Transverse colon (tissue), 4 donors: Measurements from ENCODE around the gene ATP5F1D. TPM values are rescaled to one million over a fixed set of nuclear protein-coding genes. Genes with fewer than 3 reads are reported as not detected.

ENCODE experiments used
- DNase-seq: peaks from one replicate; pipeline ENCODE4 v3.0.0-alpha.2; 2019
- H3K27ac ChIP-seq, 4 donors: fragments of 200-600 bp; sonication (generic); 2 replicates each; pipeline ENCODE4 v1.5.1; 2016 to 2018; ENCODE audit warnings: inconsistent platforms in 4 of 4
- H3K27me3 ChIP-seq: fragments of 200-600 bp; sonication (generic); 2 replicates; pipeline ENCODE4 v1.5.1; 2017; ENCODE audit warnings: inconsistent platforms
- H3K36me3 ChIP-seq, 4 donors: fragments of 200-600 bp; sonication (generic); 2 replicates each; pipeline ENCODE4 v1.5.1; 2017 to 2019; ENCODE audit warnings: inconsistent platforms in 4 of 4
- H3K4me1 ChIP-seq, 4 donors: fragments of 200-600 bp; sonication (generic); 2 replicates each; pipeline ENCODE4 v1.5.1; 2017 to 2020; ENCODE audit warnings: inconsistent platforms in 4 of 4
- H3K4me3 ChIP-seq, 4 donors: fragments of 200-600 bp; sonication (generic); 1 replicate in 1 of 4; 2 replicates in 3 of 4; pipeline versions ENCODE4 v1.5.1 to v1.6.1; 2017 to 2019; ENCODE audit warnings: inconsistent platforms in 4 of 4
- H3K9me3 ChIP-seq, 2 donors: fragments of 200-600 bp; sonication (generic); 2 replicates each; pipeline ENCODE4 v1.5.1; 2017 to 2019; ENCODE audit warnings: inconsistent platforms in 2 of 2
- EP300 ChIP-seq: sonication (generic); formaldehyde crosslinking; IDR thresholded peaks from one replicate; pipeline ENCODE4 v1.6.1; 2017; ENCODE audit warnings: antibody characterized with exemption, low read depth
- POLR2A ChIP-seq: fragments of 450-650 bp; IDR thresholded peaks from one replicate; pipeline ENCODE4 v1.6.1; 2016; ENCODE audit warnings: antibody characterized with exemption, mild to moderate bottlenecking, moderate library complexity
- POLR2AphosphoS5 ChIP-seq, 3 donors: sonication (generic); formaldehyde crosslinking; IDR thresholded peaks; one replicate each; pipeline ENCODE4 v1.6.1; 2016; ENCODE audit warnings: antibody characterized with exemption in 3 of 3
- WGBS, 2 donors: methylation state at CpG; one replicate each; pipeline ENCODE4 v1.1.5; 2018; ENCODE audit warnings: low coverage in 1 of 2; 5-methylcytosine and 5-hydroxymethylcytosine counted together
- in situ Hi-C, 4 donors: fragments of 200-750 bp; cut with MboI; loops; one replicate each; pipeline versions ENCODE4 v1.15.0 to v1.15.1; 2017; ENCODE audit warnings: low sequenced_read_pairs in 3 of 4, low pct_ligation_motif_present in 1 of 4, low pct_unique_long_range_greater_than_20kb in 1 of 4
- intact Hi-C: fragments of 100-400 bp; cut with DNase I; formaldehyde crosslinking; loops from one replicate; pipeline ENCODE4 v1.15.1; 2023; ENCODE audit warnings: low total_unique reads
- total RNA-seq, 4 donors: library from RNA; depleted of rRNA; stranded (reverse); fragments of >200 nt; gene quantifications; one replicate each; pipeline ENCODE4 v1.1.0, GENCODE V29; 2016
- TF ChIP-seq, protein P1 (sequence below), 5 experiments: fragments of 200-600 bp in 3 of 5; fragments of 450-650 bp in 2 of 5; sonication (generic) in 3 of 5; IDR thresholded peaks; 1 replicate in 2 of 5; 2 replicates in 3 of 5; pipeline ENCODE4 v1.5.1; 2016 to 2017; ENCODE audit warnings: antibody characterized with exemption in 5 of 5, inconsistent platforms in 3 of 5, mild to moderate bottlenecking in 2 of 5, moderate library complexity in 1 of 5

Gene ATP5F1D
- total RNA-seq, 4 donors from 2014 or later: 157 to 650 (median 240) TPM

DNA sequence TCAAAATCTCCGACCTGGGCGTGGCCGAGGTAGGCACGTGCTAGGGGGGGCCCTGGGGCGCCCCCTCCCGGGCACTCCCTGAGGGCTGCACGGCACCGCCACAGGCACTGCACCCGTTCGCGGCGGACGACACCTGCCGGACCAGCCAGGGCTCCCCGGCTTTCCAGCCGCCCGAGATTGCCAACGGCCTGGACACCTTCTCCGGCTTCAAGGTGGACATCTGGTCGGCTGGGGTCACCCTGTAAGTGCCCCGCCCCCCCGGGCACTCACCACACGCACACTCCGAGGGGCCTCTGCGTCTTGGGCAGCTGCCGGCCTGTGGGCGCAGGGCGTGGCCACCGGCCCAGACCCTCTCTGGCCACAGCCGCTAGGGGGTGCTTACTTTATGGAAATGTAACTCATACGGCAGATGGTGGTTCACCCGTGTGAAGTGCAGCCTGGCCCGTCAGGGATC is 21.0 kb upstream of the ATP5F1D start:
- H3K9me3 ChIP-seq: no peaks in the 10 kb centered on the region
- in situ Hi-C loops (no loop called here), intact Hi-C loops (no loop called here)
- 80% methylated on average over 27 of the region's 33 CpGs; no CpG with 5 or more reads in 1 of the 2 donors for WGBS, 2 donors
- TF ChIP-seq POLR2AphosphoS5 (IDR thresholded peaks at IDR 0.05): no peak
- TF ChIP-seq POLR2A: no peak
- TF ChIP-seq, protein P1, sequence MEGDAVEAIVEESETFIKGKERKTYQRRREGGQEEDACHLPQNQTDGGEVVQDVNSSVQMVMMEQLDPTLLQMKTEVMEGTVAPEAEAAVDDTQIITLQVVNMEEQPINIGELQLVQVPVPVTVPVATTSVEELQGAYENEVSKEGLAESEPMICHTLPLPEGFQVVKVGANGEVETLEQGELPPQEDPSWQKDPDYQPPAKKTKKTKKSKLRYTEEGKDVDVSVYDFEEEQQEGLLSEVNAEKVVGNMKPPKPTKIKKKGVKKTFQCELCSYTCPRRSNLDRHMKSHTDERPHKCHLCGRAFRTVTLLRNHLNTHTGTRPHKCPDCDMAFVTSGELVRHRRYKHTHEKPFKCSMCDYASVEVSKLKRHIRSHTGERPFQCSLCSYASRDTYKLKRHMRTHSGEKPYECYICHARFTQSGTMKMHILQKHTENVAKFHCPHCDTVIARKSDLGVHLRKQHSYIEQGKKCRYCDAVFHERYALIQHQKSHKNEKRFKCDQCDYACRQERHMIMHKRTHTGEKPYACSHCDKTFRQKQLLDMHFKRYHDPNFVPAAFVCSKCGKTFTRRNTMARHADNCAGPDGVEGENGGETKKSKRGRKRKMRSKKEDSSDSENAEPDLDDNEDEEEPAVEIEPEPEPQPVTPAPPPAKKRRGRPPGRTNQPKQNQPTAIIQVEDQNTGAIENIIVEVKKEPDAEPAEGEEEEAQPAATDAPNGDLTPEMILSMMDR (IDR thresholded peaks at IDR 0.05): no peak
- TF ChIP-seq EP300: no peak
- peaks cover 14 to 41% (median 21%) of the 10 kb centered on the region in 4 donors for H3K4me1 ChIP-seq
- no peak overlapping the region for H3K4me3 ChIP-seq
- no peaks in the 10 kb centered on the region for H3K27me3 ChIP-seq
- no peak overlapping the region for H3K27ac ChIP-seq
- H3K36me3 ChIP-seq: peaks cover 0 to 10% (median 0%) of the 10 kb centered on the region in 4 donors
- no peak for DNase-seq

DNA sequence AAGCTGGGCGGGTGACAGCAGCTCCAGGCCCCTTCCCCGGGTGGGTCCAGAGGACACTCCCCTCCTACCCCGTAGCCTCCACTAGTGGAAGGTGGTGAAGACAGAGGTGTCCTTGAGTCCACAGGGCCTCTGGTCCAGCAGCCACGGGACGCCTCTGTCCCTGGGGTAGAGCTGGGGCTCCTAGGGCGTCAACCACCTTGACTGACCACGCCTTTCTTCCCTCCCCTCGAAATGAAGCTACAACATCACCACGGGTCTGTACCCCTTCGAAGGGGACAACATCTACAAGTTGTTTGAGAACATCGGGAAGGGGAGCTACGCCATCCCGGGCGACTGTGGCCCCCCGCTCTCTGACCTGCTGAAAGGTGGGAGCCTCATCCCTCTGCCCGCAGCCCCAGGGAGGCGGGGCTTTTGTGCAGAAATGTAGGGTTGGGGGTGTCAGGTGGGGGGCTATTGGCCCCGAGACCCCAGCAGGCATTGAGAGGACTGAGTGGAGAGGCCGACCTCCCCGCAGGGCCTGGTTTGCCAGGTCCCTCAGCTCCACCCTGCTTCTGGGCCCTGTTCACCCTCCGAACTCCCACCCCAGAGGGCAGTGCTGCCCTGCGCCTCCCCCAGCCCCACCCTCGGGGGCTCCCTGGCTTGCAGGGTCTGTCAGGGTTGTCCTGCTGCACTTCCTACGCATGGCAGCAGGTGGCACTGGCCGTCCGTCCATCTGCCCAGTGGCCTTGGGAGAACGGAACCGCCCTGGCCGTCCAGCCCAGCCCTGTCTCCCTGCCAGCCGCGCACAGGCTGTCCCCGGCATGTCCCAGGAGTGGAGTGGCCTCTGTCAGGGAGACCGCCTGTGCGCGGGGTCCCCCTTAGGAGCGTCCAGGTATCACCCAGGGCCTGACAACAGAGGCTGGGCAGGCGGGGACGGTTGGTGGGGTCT is 20.3 kb upstream of the ATP5F1D start:
- Histone ChIP-seq H3K4me3 (no peak overlapping the region), H3K27ac (no peak overlapping the region), H3K36me3 (peaks cover 0 to 10% (median 0%) of the 10 kb centered on the region in 4 donors), H3K4me1 (peaks cover 9 to 34% (median 17%) of the 10 kb centered on the region in 4 donors), H3K27me3 (no peaks in the 10 kb centered on the region), H3K9me3 (no peaks in the 10 kb centered on the region)
- TF ChIP-seq EP300: no peak
- TF ChIP-seq, protein P1 (IDR thresholded peaks at IDR 0.05): peak; percentile 54 to 73 (median 67)
- in situ Hi-C loops (no loop called here), intact Hi-C loops (no loop called here)
- DNase-seq: no peak
- WGBS, 2 donors: 72 to 80% methylated on average over 2 to 29 of the region's 38 CpGs

DNA sequence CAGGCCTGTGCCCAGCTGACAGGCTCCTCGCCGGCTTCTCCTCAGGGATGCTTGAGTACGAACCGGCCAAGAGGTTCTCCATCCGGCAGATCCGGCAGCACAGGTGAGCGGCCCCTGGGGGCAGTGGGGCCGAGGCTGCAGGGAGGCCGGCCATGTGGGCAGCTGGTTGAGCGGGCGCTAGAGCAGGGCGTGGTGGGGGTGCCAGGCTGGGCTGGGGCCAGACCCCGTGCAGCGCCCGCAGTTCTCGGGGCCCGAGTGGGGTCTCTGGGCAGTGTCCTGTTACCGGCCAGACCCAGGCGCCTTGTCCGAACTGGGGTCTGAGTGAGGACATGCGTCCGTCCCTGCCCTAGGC is 19.7 kb upstream of the ATP5F1D start:
- intact Hi-C loops (no loop called here), in situ Hi-C loops (no loop called here)
- DNase-seq: no peak
- TF ChIP-seq, protein P1 (IDR thresholded peaks at IDR 0.05): no peak
- no peak for TF ChIP-seq POLR2AphosphoS5 (IDR thresholded peaks at IDR 0.05)
- no peak for TF ChIP-seq POLR2A
- TF ChIP-seq EP300: no peak
- peaks cover 9 to 27% (median 13%) of the 10 kb centered on the region in 4 donors for H3K4me1 ChIP-seq
- H3K27me3 ChIP-seq: no peaks in the 10 kb centered on the region
- H3K4me3 ChIP-seq: no peak overlapping the region
- H3K36me3 ChIP-seq: peaks cover 0 to 15% (median 2%) of the 10 kb centered on the region in 4 donors
- 90% methylated on average over 17 of the region's 22 CpGs; no CpG with 5 or more reads in 1 of the 2 donors for WGBS, 2 donors
- no peak overlapping the region for H3K27ac ChIP-seq
- no peaks in the 10 kb centered on the region for H3K9me3 ChIP-seq

DNA sequence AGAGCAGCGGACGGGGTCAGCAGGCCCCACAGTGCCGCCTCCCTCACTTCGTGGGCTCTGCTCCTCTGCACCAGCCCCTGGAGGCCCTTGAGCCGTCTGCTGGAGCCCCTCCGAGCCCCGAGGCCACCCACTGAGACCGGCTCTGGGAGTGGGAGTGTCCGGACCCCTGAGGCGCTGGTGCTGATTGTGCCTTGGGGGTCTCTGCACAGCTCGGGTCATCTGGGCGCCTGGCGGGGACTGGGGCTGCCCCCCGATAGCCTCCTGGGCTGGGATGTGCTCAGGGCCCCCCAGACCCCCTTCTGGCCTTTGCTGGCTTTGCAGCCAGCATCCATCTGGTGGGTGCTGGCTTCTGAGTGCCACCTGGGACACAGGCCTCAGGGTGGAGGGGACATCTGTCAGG is 19.2 kb upstream of the ATP5F1D start:
- no peak for TF ChIP-seq POLR2A
- TF ChIP-seq, protein P1 (IDR thresholded peaks at IDR 0.05): no peak
- no peak for TF ChIP-seq EP300
- no peak for TF ChIP-seq POLR2AphosphoS5 (IDR thresholded peaks at IDR 0.05)
- intact Hi-C loops (no loop called here), in situ Hi-C loops (no loop called here)
- H3K36me3 ChIP-seq: peaks cover 0 to 20% (median 2%) of the 10 kb centered on the region in 4 donors
- DNase-seq: no peak
- 88% methylated on average over 9 of the region's 14 CpGs; no CpG with 5 or more reads in 1 of the 2 donors for WGBS, 2 donors
- no peak overlapping the region for H3K4me3 ChIP-seq
- peaks cover 4 to 22% (median 8%) of the 10 kb centered on the region in 4 donors for H3K4me1 ChIP-seq
- H3K27ac ChIP-seq: no peak overlapping the region
- no peaks in the 10 kb centered on the region for H3K9me3 ChIP-seq
- H3K27me3 ChIP-seq: no peaks in the 10 kb centered on the region
